A673 (cell line): ENCODE data around the gene COL19A1. TPM values are rescaled to one million over a fixed set of nuclear protein-coding genes. Genes with fewer than 3 reads are reported as not detected.

Experiments used
- BruUV-seq: library from RNA; stranded (reverse); fragments of 400-500 nt; replicated peaks from 2 replicates; lab custom pipeline; 2021; lab: Mats Ljungman, UMichigan
- CTCF ChIA-PET: fragments of 300-600 bp; sonication (Branson Sonifier 250); formaldehyde crosslinking; loops from one replicate; lab custom pipeline; 2022; ENCODE audit warnings: antibody characterized with exemption; lab: Charles Lee
- POLR2A ChIA-PET: fragments of 300-600 bp; sonication (Branson Sonifier 250); formaldehyde crosslinking; loops from one replicate; lab custom pipeline; 2022; ENCODE audit warnings: antibody characterized with exemption; ENCODE audit not compliant: low non-redundant PET; lab: Charles Lee
- DNase-seq: peaks from one replicate; pipeline ENCODE4 v3.0.0-alpha.2; 2015; ENCODE audit warnings: low spot score
- H3K27ac ChIP-seq: fragments of 200-600 bp; sonication (generic); 2 replicates; pipeline ENCODE4 v1.5.1; 2016; ENCODE audit warnings: mixed run types, low read depth, mild to moderate bottlenecking, mixed read lengths, antibody characterized with exemption, low read length; ENCODE audit not compliant: poor library complexity, severe bottlenecking
- H3K27me3 ChIP-seq: fragments of 200-600 bp; sonication (generic); replicated peaks from 2 replicates; pipeline ENCODE4 v1.6.1; 2017; ENCODE audit warnings: mixed run types, low read depth, mild to moderate bottlenecking, mixed read lengths, antibody characterized with exemption, low read length; ENCODE audit not compliant: insufficient read depth, poor library complexity
- H3K36me3 ChIP-seq: fragments of 200-600 bp; sonication (generic); 2 replicates; pipeline ENCODE4 v1.6.1; 2016; ENCODE audit warnings: mixed run types, mild to moderate bottlenecking, mixed read lengths, antibody characterized with exemption, low read length; ENCODE audit not compliant: insufficient read depth, poor library complexity, severe bottlenecking
- H3K4me1 ChIP-seq: fragments of 200-600 bp; sonication (generic); 2 replicates; pipeline ENCODE4 v1.6.1; 2017; ENCODE audit warnings: mixed run types, mild to moderate bottlenecking, mixed read lengths, antibody characterized with exemption, low read length; ENCODE audit not compliant: insufficient read depth, poor library complexity, severe bottlenecking
- H3K4me3 ChIP-seq: fragments of 200-600 bp; sonication (generic); 2 replicates; pipeline ENCODE4 v1.5.1; 2016; ENCODE audit warnings: low read depth, mixed run types, mild to moderate bottlenecking, mixed read lengths, low read length; ENCODE audit not compliant: poor library complexity, severe bottlenecking
- H3K9me3 ChIP-seq: fragments of 200-600 bp; sonication (generic); 2 replicates; pipeline ENCODE4 v1.6.1; 2016; ENCODE audit warnings: mixed run types, low read depth, mild to moderate bottlenecking, mixed read lengths, antibody characterized with exemption, low read length; ENCODE audit not compliant: poor library complexity, severe bottlenecking
- CTCF ChIP-seq: fragments of 300-800, 200-600 bp; sonication (generic); conservative IDR thresholded peaks from 2 replicates; pipeline ENCODE4 v1.5.1; 2017; ENCODE audit warnings: low read depth, mild to moderate bottlenecking, antibody characterized with exemption, low read length, moderate library complexity, mixed read lengths
- EZH2 ChIP-seq: fragments of 200-600 bp; sonication (generic); IDR thresholded peaks from 2 replicates; pipeline ENCODE4 v1.6.1; 2017; ENCODE audit warnings: borderline replicate concordance, low read depth, mild to moderate bottlenecking, mixed read lengths, antibody characterized with exemption, low read length; ENCODE audit not compliant: poor library complexity, severe bottlenecking
- intact Hi-C: fragments of 100-400 bp; cut with micrococcal nuclease; formaldehyde crosslinking; loops from one replicate; pipeline ENCODE4 v1.10.0; 2022; ENCODE audit not compliant: unreplicated experiment
- total RNA-seq: library from RNA; stranded (reverse); gene quantifications from 2 replicates; pipeline ENCODE4 v1.2.3, GENCODE V29; 2021

COL19A1 gene
- total RNA-seq, 1 experiment from 2014 or later = 0.37 TPM

- Histone ChIP-seq H3K9me3 (no peaks in the 10 kb centered on the region), H3K27ac (no peak overlapping the region), H3K4me1 (no peaks in the 10 kb centered on the region), H3K27me3 (no peaks in the 10 kb centered on the region), H3K36me3 (no peaks in the 10 kb centered on the region), H3K4me3 (no peak overlapping the region)
- ChIA-PET POLR2A (no interaction called here), CTCF (no interaction called here)
- no TSS peak for BruUV-seq
- DNase-seq = no peak
- no peak for TF ChIP-seq CTCF
- no peak for TF ChIP-seq EZH2
- intact Hi-C loops = no loop called here
Measured at GRCh38 chr6:70113171-70113570, 246.8 kb downstream of the COL19A1 start.

DNA sequence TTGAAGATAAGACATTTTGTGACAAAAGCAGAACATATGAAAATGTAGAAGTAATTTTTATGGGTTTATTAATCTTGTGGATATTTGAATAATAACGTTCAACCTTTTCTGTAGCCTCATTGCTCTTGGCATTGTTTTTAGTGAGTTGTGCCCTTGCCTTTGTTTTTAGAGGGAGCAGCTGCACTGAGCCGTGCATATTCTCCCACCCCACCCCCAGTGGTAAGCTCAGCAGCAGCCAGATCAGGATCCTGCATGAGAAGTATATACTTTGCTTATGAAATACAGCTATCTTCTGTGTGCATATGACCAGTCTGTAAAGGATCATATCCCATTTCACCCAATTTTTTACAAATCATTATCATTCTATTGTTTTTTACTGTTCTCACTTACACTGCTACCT lies 252.3 kb downstream of the COL19A1 start:
- H3K4me3 ChIP-seq = no peak overlapping the region
- H3K36me3 ChIP-seq = no peaks in the 10 kb centered on the region
- CTCF ChIA-PET = no interaction called here
- POLR2A ChIA-PET = interaction anchor here (0.7 kb wide), 1 partner anchor 73 kb away, joined by 4 read pairs; no protein-coding TSS in a partner anchor
- no peaks in the 10 kb centered on the region for H3K4me1 ChIP-seq
- no peak for DNase-seq
- TF ChIP-seq EZH2 (no peak), CTCF (no peak)
- intact Hi-C loops = no loop called here
- BruUV-seq = no TSS peak
- H3K9me3 ChIP-seq = no peaks in the 10 kb centered on the region
- no peaks in the 10 kb centered on the region for H3K27me3 ChIP-seq
- no peak overlapping the region for H3K27ac ChIP-seq

DNA sequence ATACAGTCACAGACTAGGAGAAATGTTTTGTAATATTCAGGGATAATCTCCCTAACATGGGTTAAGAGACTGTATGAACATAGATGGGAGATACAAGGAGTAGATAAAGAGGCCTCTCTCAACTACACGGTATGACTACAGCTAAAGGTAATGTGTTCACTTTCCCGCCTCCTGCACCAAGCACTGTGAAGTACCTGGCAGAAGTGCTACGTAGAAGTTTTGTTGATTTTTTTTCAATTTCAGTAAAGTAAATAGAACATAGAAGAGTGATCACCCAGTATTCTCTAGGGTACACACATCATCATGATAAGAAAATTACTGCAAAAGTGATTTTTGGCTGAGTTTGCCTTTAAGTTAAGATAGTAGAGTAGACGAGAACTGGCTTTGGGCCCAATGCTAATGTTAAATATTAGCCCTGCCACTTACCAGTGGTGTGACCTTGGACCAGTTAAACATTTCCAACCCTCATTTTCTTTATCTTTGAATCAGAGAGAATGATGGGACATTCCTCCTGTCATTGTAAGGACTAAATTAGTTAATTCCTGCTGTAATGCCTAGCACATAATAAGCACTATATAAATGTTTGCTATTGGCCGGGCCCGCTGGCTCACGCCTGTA lies 253.0 kb downstream of the COL19A1 start:
- intact Hi-C loops = no loop called here
- no peak overlapping the region for H3K4me3 ChIP-seq
- H3K4me1 ChIP-seq = no peaks in the 10 kb centered on the region
- no peaks in the 10 kb centered on the region for H3K27me3 ChIP-seq
- H3K36me3 ChIP-seq = no peaks in the 10 kb centered on the region
- ChIA-PET CTCF (no interaction called here), POLR2A (no interaction called here)
- no TSS peak for BruUV-seq
- DNase-seq = no peak
- H3K9me3 ChIP-seq = no peaks in the 10 kb centered on the region
- TF ChIP-seq CTCF (no peak), EZH2 (no peak)
- H3K27ac ChIP-seq = no peak overlapping the region
